GM12873 (cell line): ENCODE results near the gene DAAM2.

Source experiments
- TF ChIP-seq, protein P1 (sequence below): IDR thresholded peaks from 2 replicates; pipeline ENCODE4 v1.5.1; 2012; ENCODE audit warnings: low read depth, mild to moderate bottlenecking, moderate library complexity, low read length, control low read depth; ENCODE audit not compliant: insufficient read depth; ENCODE audit errors: missing control alignments

The DAAM2 gene

DNA sequence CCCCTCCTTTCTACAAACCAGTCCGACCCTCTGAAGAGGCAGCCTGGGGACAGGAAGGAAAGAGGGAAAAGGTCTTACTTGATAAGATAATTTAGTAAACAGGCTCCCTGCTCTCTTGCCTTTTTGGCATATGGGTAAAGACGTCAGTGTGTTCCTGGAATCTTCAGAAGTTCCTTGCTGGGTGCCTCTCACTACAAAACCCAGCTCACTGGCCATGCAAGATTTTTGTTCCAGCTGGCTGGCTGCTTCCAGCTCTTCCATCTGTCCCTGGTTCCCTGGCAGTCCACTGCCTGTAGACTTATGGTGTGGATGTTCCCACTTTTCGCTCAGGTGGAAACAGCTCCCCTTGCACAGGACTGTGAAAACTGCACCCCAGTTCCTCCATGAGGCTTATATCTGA, 84.7 kb downstream of the DAAM2 start:
- TF ChIP-seq, protein P1, sequence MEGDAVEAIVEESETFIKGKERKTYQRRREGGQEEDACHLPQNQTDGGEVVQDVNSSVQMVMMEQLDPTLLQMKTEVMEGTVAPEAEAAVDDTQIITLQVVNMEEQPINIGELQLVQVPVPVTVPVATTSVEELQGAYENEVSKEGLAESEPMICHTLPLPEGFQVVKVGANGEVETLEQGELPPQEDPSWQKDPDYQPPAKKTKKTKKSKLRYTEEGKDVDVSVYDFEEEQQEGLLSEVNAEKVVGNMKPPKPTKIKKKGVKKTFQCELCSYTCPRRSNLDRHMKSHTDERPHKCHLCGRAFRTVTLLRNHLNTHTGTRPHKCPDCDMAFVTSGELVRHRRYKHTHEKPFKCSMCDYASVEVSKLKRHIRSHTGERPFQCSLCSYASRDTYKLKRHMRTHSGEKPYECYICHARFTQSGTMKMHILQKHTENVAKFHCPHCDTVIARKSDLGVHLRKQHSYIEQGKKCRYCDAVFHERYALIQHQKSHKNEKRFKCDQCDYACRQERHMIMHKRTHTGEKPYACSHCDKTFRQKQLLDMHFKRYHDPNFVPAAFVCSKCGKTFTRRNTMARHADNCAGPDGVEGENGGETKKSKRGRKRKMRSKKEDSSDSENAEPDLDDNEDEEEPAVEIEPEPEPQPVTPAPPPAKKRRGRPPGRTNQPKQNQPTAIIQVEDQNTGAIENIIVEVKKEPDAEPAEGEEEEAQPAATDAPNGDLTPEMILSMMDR, result no peak

DNA sequence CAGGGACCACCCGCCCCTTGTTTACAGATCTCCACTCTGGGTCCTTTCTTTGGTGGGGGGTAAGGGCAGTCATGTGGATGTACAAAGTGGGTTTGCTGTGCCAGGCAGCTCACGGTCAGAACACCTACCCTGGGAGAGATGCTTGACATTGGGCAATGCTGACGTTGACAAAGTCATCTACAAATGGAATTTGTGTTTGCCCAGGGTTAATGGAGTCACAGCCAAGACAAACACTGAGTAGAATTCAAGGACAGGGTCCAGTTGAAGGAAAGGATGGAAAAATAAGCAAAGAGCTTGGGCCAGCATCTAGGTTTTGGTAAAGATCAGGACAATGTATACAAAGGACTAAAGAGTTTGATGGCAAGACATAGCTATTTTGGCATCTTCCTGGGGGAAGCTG, 87.4 kb downstream of the DAAM2 start:
- TF ChIP-seq, protein P1, result no peak

DNA sequence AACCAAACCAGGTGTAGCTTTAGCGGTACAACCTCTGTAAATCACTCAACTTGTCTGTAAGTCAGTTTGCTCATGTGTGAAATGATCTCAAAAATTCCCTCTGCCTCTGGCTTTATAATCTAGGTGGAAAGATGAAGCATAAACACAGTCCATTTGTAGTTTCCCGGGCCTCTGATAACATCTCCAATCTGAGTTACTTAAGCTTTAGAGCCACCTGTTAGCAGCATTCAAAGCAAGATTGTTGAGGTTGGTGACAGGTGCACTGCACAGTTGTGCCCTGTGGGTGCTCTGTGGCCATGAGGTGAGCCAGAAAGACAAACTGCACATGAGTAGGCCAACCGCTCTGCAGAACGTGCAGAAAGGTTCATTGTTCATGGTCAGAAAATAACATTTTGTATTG, 88.4 kb downstream of the DAAM2 start:
- TF ChIP-seq, protein P1, result no peak

DNA sequence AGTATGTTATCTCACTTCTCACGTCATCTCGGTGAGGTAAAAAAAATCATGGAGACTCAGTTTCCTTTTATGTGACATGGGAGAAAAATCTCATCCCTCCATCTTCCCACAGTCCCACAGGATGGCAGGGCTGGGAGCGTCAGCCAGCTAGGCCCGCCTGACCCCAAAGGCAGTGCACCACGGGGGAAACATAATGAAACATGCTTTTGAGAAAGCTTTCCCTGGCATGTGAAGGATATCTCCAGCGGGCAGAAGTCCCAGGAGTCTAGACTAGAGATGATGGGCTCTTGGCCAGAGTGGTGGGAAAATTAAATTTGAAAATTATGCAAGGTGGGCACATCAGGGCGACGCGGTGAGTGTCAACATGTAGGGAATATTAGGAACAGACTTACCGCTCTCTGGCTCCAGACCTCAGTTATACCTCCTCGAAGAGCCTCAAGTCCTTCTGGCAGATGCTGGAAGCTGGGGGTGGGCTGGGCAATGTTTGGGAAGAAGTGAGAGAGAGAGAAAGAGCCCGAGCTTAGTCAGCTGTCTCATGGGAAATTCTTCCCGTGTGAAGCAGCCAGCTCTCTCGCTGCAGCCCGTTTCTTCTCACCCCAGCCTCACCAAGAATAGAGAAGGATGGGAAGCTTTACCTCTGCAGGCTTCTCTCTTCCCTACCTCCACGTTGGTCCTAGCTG, 89.8 kb downstream of the DAAM2 start:
- TF ChIP-seq, protein P1, result no peak

DNA sequence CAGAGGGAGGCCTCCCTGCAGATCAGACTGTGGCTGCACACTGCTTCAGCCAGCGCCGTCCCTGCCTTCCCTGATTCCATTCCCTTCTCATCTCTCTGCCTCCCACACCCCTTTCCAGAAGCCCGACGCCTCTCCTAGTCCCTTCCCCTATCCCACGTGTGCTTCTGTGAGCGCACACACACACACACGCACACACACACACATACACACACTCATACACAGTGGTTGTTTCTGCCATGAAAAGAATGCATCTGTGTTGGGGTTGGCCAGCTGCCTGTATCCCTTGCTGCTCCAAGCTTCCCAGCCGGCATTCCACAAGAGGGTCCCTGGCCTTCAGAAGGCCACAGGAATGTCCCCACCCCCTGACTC, 90.3 kb downstream of the DAAM2 start:
- TF ChIP-seq, protein P1, result no peak

DNA sequence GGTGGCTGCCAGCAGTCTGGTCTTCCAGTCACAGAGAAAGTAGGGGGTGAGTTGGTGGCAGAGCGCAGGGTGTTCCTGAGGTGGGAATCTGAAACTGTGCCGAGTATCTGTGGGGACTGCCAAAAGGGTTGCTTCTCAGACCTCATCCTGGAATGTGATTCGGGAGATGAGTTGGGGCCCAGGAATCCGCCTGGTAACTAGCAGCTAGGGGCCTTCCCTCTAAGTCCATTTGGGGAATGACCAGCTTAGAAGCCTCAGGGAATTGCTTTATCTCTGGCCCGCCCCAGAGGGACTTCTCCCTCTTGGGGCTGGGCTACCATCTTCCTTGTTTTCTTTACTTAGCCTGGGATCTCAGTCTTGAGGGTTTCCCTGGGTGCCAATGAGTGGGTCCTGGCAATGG, 92.5 kb downstream of the DAAM2 start:
- TF ChIP-seq, protein P1, result no peak

DNA sequence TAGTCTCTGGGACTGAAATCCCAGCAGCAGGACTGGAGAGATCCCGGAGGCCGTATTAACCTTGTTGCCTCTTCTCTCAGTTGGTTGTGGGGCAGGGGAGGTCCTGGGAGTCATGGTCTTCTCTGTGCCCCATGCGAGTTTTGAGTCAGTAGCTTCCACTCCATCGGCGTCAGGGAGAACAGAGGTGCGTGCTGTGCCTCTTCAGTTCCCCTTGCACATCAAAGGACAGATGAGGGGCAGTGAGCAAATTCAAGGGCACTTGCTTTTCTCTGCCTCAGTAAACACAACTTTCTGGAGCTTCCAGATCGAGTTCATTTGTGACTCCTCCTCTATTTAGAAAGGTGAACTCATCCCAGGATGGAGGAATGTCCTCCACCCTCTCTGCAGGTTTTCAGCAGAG, 93.5 kb downstream of the DAAM2 start:
- TF ChIP-seq, protein P1, result no peak
